Progenitor cell of endocrine pancreas (in vitro differentiated cells): ENCODE data around the gene CLTB. TPM values are rescaled to one million over a fixed set of nuclear protein-coding genes. Genes with fewer than 3 reads are reported as not detected.

Source experiments
- DNase-seq: peaks from one replicate; pipeline ENCODE4 v3.0.0; 2021; ENCODE audit warnings: low spot score; ENCODE audit not compliant: unreplicated experiment
- H3K27ac Mint-ChIP-seq: 2 replicates; pipeline ENCODE4 v1.8.0; 2021; ENCODE audit warnings: mild to moderate bottlenecking, moderate library complexity, mixed read lengths
- H3K27me3 Mint-ChIP-seq: 2 replicates; pipeline ENCODE4 v1.8.0; 2021; ENCODE audit warnings: mixed read lengths
- H3K36me3 Mint-ChIP-seq: 2 replicates; pipeline ENCODE4 v1.8.0; 2022; ENCODE audit warnings: mixed read lengths; ENCODE audit not compliant: insufficient read depth
- H3K4me1 Mint-ChIP-seq: 2 replicates; pipeline ENCODE4 v1.8.0; 2021; ENCODE audit warnings: low read depth, mixed read lengths
- H3K4me3 Mint-ChIP-seq: 2 replicates; pipeline ENCODE4 v1.8.0; 2021; ENCODE audit warnings: low read depth, mild to moderate bottlenecking, moderate library complexity, mixed read lengths
- H3K9me3 Mint-ChIP-seq: 2 replicates; pipeline ENCODE4 v1.8.0; 2021; ENCODE audit warnings: low read depth, mixed read lengths
- total RNA-seq: library from RNA; stranded (reverse); gene quantifications from 2 replicates; pipeline ENCODE4 v1.2.1, GENCODE V29; 2021
- TF ChIP-seq, protein P1 (sequence below): fragments of 200-600 bp; sonication (generic); IDR thresholded peaks from one replicate; pipeline ENCODE4 v1.5.0; 2021; ENCODE audit warnings: antibody characterized with exemption, mild to moderate bottlenecking; ENCODE audit not compliant: unreplicated experiment

Gene CLTB
- total RNA-seq, 1 donor from 2014 or later = 29.1 TPM

DNA sequence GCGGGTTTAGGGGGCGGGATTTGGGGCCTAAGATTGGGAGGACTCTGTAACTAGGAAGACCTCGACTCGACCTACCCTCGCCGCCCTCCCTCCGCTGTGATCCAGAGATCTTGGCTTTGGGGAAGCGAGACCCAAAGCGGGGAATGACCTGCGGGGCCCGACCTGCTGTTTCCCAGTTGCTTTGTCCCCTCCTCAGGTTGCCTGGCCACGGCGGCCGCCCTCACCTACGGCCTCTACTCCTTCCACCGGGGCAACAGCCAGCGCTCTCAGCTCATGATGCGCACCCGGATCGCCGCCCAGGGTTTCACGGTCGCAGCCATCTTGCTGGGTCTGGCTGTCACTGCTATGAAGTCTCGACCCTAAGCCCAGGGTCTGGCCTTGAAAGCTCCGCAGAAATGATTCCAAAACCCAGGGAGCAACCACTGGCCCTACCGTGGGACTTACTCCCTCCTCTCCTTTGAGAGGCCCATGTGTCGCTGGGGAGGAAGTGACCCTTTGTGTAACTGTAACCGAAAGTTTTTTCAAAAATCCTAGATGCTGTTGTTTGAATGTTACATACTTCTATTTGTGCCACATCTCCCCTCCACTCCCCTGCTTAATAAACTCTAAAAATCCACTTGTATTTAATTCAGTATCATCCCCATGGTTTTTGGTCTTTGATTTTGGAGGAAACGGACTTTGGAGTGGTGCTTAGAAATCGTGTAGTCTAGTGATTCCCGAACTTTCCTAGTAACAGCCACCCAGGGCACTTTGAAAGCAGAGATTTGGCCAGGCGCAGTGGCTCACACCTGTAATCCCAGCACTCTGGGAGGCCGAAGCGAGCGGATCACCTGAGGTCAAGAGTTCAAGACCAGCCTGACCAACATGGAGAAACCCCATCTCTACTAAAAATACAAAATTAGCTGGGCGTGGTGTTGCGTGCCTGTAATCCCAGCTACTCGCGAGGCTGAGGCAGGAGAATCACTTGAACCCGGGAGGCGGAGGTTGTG lies 26.9 kb downstream of the CLTB start:
- H3K27me3 Mint-ChIP-seq = no peaks in the 10 kb centered on the region
- peak overlapping the region; percentile 100 for H3K27ac Mint-ChIP-seq
- DNase-seq = no peak
- H3K4me3 Mint-ChIP-seq = peak overlapping the region; percentile 99
- H3K36me3 Mint-ChIP-seq = peaks cover 3% of the 10 kb centered on the region
- peaks cover 16% of the 10 kb centered on the region for H3K4me1 Mint-ChIP-seq
- H3K9me3 Mint-ChIP-seq = no peaks in the 10 kb centered on the region
- TF ChIP-seq, protein P1, sequence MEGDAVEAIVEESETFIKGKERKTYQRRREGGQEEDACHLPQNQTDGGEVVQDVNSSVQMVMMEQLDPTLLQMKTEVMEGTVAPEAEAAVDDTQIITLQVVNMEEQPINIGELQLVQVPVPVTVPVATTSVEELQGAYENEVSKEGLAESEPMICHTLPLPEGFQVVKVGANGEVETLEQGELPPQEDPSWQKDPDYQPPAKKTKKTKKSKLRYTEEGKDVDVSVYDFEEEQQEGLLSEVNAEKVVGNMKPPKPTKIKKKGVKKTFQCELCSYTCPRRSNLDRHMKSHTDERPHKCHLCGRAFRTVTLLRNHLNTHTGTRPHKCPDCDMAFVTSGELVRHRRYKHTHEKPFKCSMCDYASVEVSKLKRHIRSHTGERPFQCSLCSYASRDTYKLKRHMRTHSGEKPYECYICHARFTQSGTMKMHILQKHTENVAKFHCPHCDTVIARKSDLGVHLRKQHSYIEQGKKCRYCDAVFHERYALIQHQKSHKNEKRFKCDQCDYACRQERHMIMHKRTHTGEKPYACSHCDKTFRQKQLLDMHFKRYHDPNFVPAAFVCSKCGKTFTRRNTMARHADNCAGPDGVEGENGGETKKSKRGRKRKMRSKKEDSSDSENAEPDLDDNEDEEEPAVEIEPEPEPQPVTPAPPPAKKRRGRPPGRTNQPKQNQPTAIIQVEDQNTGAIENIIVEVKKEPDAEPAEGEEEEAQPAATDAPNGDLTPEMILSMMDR = no peak

DNA sequence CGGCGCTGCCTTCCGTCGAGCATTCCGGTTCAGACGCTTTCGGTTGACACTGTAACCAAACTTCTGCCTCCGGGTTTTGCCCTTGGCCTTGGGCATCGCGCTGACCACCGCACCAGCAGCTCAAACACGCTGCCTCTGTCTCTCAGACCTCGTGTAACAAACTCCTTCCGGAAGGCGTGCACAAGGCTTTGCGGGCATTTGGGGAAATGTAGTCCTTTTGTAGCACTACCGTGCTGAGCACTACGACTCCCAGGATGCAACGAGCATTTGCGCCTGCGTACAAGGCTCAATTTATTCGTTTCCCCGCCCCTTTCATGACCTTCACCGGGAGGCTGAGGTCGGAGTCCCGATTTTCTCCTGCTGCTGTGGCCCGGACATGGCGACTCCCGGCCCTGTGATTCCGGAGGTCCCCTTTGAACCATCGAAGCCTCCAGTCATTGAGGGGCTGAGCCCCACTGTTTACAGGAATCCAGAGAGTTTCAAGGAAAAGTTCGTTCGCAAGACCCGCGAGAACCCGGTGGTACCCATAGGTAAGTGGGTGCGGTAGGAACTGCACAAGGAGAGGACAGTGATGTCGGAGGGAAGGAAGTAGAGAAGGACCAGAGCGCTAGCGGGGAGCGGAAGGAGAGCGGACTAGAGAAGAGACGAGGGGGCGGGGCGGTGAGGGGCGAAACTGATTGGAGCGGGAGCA lies 27.8 kb downstream of the CLTB start, which contains the start of the genes HIGD2A and NOP16:
HIGD2A (plus strand) TSS at position 308 of the 691 bp plus-strand sequence; CDS start at position 377, 69 bp downstream.
NOP16 (minus strand) TSS at position 155 of the 691 bp plus-strand sequence; CDS start at position 96, 59 bp downstream.
- Mint-ChIP-seq H3K27me3 (no peaks in the 10 kb centered on the region), H3K27ac (peak within 1 kb of the TSS; percentile 100), H3K4me3 (peak within 1 kb of the TSS; percentile 99), H3K9me3 (no peaks in the 10 kb centered on the region), H3K4me1 (peaks cover 16% of the 10 kb centered on the region), H3K36me3 (peaks cover 4% of the 10 kb centered on the region)
- peak; percentile 90 for DNase-seq
- TF ChIP-seq, protein P1 = no peak

DNA sequence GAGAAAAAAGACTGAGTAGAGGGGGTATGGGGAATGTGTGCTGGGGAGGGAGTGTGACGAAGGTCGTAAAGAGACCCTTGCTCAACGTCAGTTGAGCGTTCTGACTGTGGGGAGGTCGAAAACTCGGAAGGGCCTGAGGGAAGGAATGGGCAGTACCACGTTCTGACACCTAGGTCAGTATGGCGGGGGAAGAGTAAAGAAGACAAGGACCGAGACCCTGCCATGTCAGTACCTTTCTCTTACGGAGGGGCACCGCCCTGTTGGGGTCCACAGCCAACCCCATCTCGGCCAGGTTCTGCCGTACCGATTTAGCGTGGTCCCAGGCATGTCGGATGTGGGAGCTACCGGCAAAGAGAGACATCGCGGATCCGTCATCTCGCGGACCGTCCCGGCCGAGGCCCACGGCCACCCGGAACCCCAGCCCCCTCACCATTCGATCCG lies 28.3 kb downstream of the CLTB start:
- Mint-ChIP-seq H3K4me1 (peaks cover 16% of the 10 kb centered on the region), H3K4me3 (peak overlapping the region; percentile 99), H3K27me3 (no peaks in the 10 kb centered on the region), H3K27ac (peak overlapping the region; percentile 100), H3K9me3 (no peaks in the 10 kb centered on the region), H3K36me3 (peaks cover 4% of the 10 kb centered on the region)
- DNase-seq = no peak
- TF ChIP-seq, protein P1 = no peak

DNA sequence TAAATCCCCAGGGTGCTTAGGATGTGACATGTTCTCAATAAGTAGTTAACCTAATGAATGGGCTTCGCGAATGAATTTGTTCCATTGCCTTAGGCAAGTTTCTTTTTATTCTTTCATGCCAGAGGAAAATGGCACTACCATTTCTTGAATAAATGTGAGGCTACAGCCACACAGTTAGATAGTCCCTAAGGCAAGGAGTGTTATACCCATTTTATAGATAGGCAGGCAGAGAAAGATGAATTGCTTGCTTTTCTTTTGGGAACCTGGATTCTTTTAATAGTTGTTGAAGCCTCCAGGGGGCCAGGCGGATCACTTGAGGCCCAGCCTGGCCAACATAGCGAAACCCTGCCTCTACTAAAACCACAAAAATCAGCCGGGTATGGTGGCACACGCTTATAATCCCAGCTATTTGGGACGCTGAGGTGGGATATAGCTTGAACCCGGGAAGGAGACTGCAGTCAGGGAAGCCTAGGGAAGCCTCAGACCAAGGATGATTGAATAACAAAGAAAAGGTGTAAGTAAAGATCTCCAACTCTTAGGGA lies 28.9 kb downstream of the CLTB start:
- TF ChIP-seq, protein P1 = no peak
- DNase-seq = no peak
- Mint-ChIP-seq H3K36me3 (peaks cover 4% of the 10 kb centered on the region), H3K27ac (peak overlapping the region; percentile 100), H3K4me3 (peak overlapping the region; percentile 99), H3K9me3 (no peaks in the 10 kb centered on the region), H3K4me1 (peaks cover 16% of the 10 kb centered on the region), H3K27me3 (no peaks in the 10 kb centered on the region)

DNA sequence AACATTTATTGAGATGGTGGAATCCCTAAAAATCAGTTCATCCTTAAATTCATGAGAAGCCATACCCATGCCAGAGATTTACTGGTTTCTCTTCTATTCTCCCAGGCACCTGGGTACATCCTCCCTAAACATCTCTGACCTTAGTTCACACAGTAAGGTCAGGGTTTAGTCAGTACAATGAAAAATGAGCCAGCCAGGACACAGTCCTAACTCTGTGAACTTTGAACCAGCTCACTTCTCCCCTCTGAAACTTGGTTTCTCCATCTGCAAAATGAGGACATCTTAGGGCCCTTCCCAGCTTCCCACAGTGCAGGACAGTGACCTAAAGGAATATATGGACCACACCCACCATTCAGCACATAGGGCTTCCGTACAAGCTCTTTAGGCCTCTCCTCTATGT lies 29.8 kb downstream of the CLTB start:
- Mint-ChIP-seq H3K9me3 (no peaks in the 10 kb centered on the region), H3K27ac (no peak overlapping the region), H3K36me3 (peaks cover 8% of the 10 kb centered on the region), H3K27me3 (no peaks in the 10 kb centered on the region), H3K4me3 (peak overlapping the region; percentile 43), H3K4me1 (peaks cover 16% of the 10 kb centered on the region)
- TF ChIP-seq, protein P1 = no peak
- DNase-seq = no peak
